ENCODE results near the gene CFAP45. TPM values are rescaled to one million over a fixed set of nuclear protein-coding genes. Genes with fewer than 3 reads are reported as not detected.

Gene CFAP45
- polyA plus RNA-seq, 1 experiment = 0.56 TPM

GRCh38 chr1:159861218-159861617, 38.7 kb downstream of the CFAP45 start:
- ChIA-PET POLR2A (interaction anchor here (1.1 kb wide), 1 partner anchor 29 kb away, joined by 4 read pairs; no protein-coding TSS in a partner anchor), CTCF (no interaction called here)
- no peaks in the 10 kb centered on the region for H3K36me3 ChIP-seq (ENCODE audit: control insufficient read depth, insufficient read depth, low read length)
- no peak overlapping the region for H3K4me3 ChIP-seq (ENCODE audit: low read depth, low read length)
- H3K27me3 ChIP-seq (ENCODE audit: control insufficient read depth, insufficient read depth, low read length) = no peaks in the 10 kb centered on the region
- no peak for DNase-seq (ENCODE audit: low read depth)
- no peak for TF ChIP-seq CTCF (IDR thresholded peaks at IDR 0.05; ENCODE audit: insufficient read depth, low read depth, low read length)

GRCh38 chr1:159860456-159860855, 39.5 kb downstream of the CFAP45 start:
- Histone ChIP-seq H3K4me3 (ENCODE audit: low read depth, low read length) (no peak overlapping the region), H3K27me3 (ENCODE audit: control insufficient read depth, insufficient read depth, low read length) (no peaks in the 10 kb centered on the region), H3K36me3 (ENCODE audit: control insufficient read depth, insufficient read depth, low read length) (no peaks in the 10 kb centered on the region)
- ChIA-PET CTCF (no interaction called here), POLR2A (interaction anchor here (1.1 kb wide), 1 partner anchor 30 kb away, joined by 4 read pairs; no protein-coding TSS in a partner anchor)
- no peak for DNase-seq (ENCODE audit: low read depth)
- no peak for TF ChIP-seq CTCF (IDR thresholded peaks at IDR 0.05; ENCODE audit: insufficient read depth, low read depth, low read length)

GRCh38 chr1:159859767-159860322, 40.1 kb downstream of the CFAP45 start:
- no peak overlapping the region for H3K4me3 ChIP-seq (ENCODE audit: low read depth, low read length)
- no peaks in the 10 kb centered on the region for H3K27me3 ChIP-seq (ENCODE audit: control insufficient read depth, insufficient read depth, low read length)
- H3K36me3 ChIP-seq (ENCODE audit: control insufficient read depth, insufficient read depth, low read length) = no peaks in the 10 kb centered on the region
- DNase-seq (ENCODE audit: low read depth) = no peak
- no peak for TF ChIP-seq CTCF (IDR thresholded peaks at IDR 0.05; ENCODE audit: insufficient read depth, low read depth, low read length)
- POLR2A ChIA-PET = no interaction called here
- CTCF ChIA-PET = interaction anchor here (1.4 kb wide), 1 partner anchor 13 kb away, joined by 3 read pairs; no protein-coding TSS in a partner anchor

GRCh38 chr1:159857889-159858288, 42.1 kb downstream of the CFAP45 start:
- ChIA-PET CTCF (interaction anchor here (1.2 kb wide), 1 partner anchor 218 kb away, joined by 3 read pairs; no protein-coding TSS in a partner anchor), POLR2A (no interaction called here)
- no peak for DNase-seq (ENCODE audit: low read depth)
- H3K4me3 ChIP-seq (ENCODE audit: low read depth, low read length) = no peak overlapping the region
- no peak for TF ChIP-seq CTCF (IDR thresholded peaks at IDR 0.05; ENCODE audit: insufficient read depth, low read depth, low read length)
- no peaks in the 10 kb centered on the region for H3K36me3 ChIP-seq (ENCODE audit: control insufficient read depth, insufficient read depth, low read length)
- no peaks in the 10 kb centered on the region for H3K27me3 ChIP-seq (ENCODE audit: control insufficient read depth, insufficient read depth, low read length)

GRCh38 chr1:159856576-159856975, 43.4 kb downstream of the CFAP45 start:
- DNase-seq (ENCODE audit: low read depth) = no peak
- Histone ChIP-seq H3K4me3 (ENCODE audit: low read depth, low read length) (no peak overlapping the region), H3K27me3 (ENCODE audit: control insufficient read depth, insufficient read depth, low read length) (no peaks in the 10 kb centered on the region), H3K36me3 (ENCODE audit: control insufficient read depth, insufficient read depth, low read length) (no peaks in the 10 kb centered on the region)
- CTCF ChIA-PET = interaction anchor here (1.5 kb wide), 1 partner anchor 13 kb away, joined by 3 read pairs; no protein-coding TSS in a partner anchor
- TF ChIP-seq CTCF (IDR thresholded peaks at IDR 0.05; ENCODE audit: insufficient read depth, low read depth, low read length) = no peak
- POLR2A ChIA-PET = interaction anchor here (0.6 kb wide), 1 partner anchor 225 kb away, joined by 3 read pairs; the partner anchor contains the start of gene KCNJ9

Data from BJ (cell line).